ENCODE results near the gene PLAC1.

The PLAC1 gene

GRCh38 chrX:134692233-134692632, 34.0 kb upstream of the PLAC1 start:
- H2AFZ ChIP-seq (ENCODE audit: low read length): no peak overlapping the region
- no peaks in the 10 kb centered on the region for H3K27me3 ChIP-seq (ENCODE audit: insufficient read depth, low read length)
- H3K4me3 ChIP-seq (ENCODE audit: low read depth, low read length, poor library complexity, severe bottlenecking): no peak overlapping the region
- H3K4me1 ChIP-seq (ENCODE audit: insufficient read depth, low read length, severe bottlenecking): no peaks in the 10 kb centered on the region
- H3K9ac ChIP-seq (ENCODE audit: low read length): no peak overlapping the region
- no peak overlapping the region for H3K4me2 ChIP-seq (ENCODE audit: low read length)
- no peak overlapping the region for H3K27ac ChIP-seq (ENCODE audit: low read depth, low read length, poor library complexity, severe bottlenecking)
- no peaks in the 10 kb centered on the region for H3K79me2 ChIP-seq (ENCODE audit: insufficient read depth, low read length)
- no peaks in the 10 kb centered on the region for H3F3A ChIP-seq (ENCODE audit: insufficient read depth, low read length)
- H3K9me2 ChIP-seq (ENCODE audit: low read depth, low read length): no peaks in the 10 kb centered on the region
- TF ChIP-seq CTCF (IDR thresholded peaks at IDR 0.05; ENCODE audit: low read length) (no peak), EZH2 (IDR thresholded peaks at IDR 0.05; ENCODE audit: borderline replicate concordance, low read length) (no peak)
- H3K9me3 ChIP-seq (ENCODE audit: low read length): no peaks in the 10 kb centered on the region
- H3K36me3 ChIP-seq (ENCODE audit: insufficient read depth, low read length): no peaks in the 10 kb centered on the region
- H4K20me1 ChIP-seq (ENCODE audit: insufficient read depth, low read length): no peaks in the 10 kb centered on the region

DNA sequence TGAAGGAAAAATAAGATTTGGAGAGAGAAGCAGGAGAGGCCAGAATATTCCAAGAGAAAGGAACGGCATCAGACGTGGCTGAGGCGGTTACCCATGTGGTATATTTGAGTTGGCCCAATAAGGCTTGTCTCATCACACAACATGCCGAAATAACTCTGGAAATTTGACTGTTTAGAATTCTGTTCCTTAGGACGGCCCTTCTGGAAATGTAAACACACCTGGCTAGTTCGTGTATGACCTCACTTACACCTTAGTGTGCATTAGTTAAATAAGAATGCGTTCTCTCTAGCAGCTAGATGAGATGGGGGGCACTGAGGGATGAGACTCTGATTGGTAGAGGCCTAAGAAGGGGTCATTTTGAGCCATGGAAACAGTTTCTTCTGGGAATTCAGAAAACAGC, 33.2 kb upstream of the PLAC1 start:
- Histone ChIP-seq H3K9me2 (ENCODE audit: low read depth, low read length) (no peaks in the 10 kb centered on the region), H3K4me3 (ENCODE audit: low read depth, low read length, poor library complexity, severe bottlenecking) (no peak overlapping the region), H3K4me2 (ENCODE audit: low read length) (no peak overlapping the region), H3K36me3 (ENCODE audit: insufficient read depth, low read length) (no peaks in the 10 kb centered on the region), H3K9ac (ENCODE audit: low read length) (no peak overlapping the region), H3K79me2 (ENCODE audit: insufficient read depth, low read length) (no peaks in the 10 kb centered on the region), H3K27ac (ENCODE audit: low read depth, low read length, poor library complexity, severe bottlenecking) (no peak overlapping the region), H4K20me1 (ENCODE audit: insufficient read depth, low read length) (no peaks in the 10 kb centered on the region), H3K9me3 (ENCODE audit: low read length) (no peaks in the 10 kb centered on the region), H3K4me1 (ENCODE audit: insufficient read depth, low read length, severe bottlenecking) (no peaks in the 10 kb centered on the region), H2AFZ (ENCODE audit: low read length) (no peak overlapping the region), H3K27me3 (ENCODE audit: insufficient read depth, low read length) (no peaks in the 10 kb centered on the region), H3F3A (ENCODE audit: insufficient read depth, low read length) (no peaks in the 10 kb centered on the region)
- no peak for TF ChIP-seq CTCF (IDR thresholded peaks at IDR 0.05; ENCODE audit: low read length)
- TF ChIP-seq EZH2 (IDR thresholded peaks at IDR 0.05; ENCODE audit: borderline replicate concordance, low read length): no peak

DNA sequence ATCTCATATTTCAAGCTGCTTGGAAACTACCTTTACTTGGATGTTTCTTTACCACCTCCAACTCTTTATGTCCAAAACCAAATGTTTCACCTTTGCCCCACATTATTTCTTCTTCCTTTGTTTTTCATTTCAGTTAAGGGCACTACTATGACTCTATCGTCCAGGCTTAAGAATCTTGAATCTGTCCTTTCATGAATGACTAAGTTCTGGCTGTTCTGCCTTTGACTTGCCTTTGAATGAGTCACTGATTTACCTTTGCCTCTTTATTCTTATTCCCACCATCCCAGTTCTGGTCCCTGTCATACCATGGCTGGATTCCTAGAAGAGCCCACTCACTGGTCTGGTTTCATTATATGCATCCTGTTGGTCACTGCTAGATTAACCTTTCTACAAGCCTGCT, 30.6 kb upstream of the PLAC1 start:
- Histone ChIP-seq H3K9ac (ENCODE audit: low read length) (no peak overlapping the region), H2AFZ (ENCODE audit: low read length) (no peak overlapping the region), H3K4me1 (ENCODE audit: insufficient read depth, low read length, severe bottlenecking) (no peaks in the 10 kb centered on the region)

More for the DNA sequence above, 30.6 kb upstream of the PLAC1 start:
- TF ChIP-seq EZH2 (IDR thresholded peaks at IDR 0.05; ENCODE audit: borderline replicate concordance, low read length) (no peak), CTCF (IDR thresholded peaks at IDR 0.05; ENCODE audit: low read length) (no peak)
- no peak overlapping the region for H3K27ac ChIP-seq (ENCODE audit: low read depth, low read length, poor library complexity, severe bottlenecking)
- no peaks in the 10 kb centered on the region for H3K79me2 ChIP-seq (ENCODE audit: insufficient read depth, low read length)
- no peak overlapping the region for H3K4me3 ChIP-seq (ENCODE audit: low read depth, low read length, poor library complexity, severe bottlenecking)
- H3K27me3 ChIP-seq (ENCODE audit: insufficient read depth, low read length): no peaks in the 10 kb centered on the region
- H3K9me3 ChIP-seq (ENCODE audit: low read length): no peaks in the 10 kb centered on the region
- H3K36me3 ChIP-seq (ENCODE audit: insufficient read depth, low read length): no peaks in the 10 kb centered on the region
- no peak overlapping the region for H3K4me2 ChIP-seq (ENCODE audit: low read length)
- no peaks in the 10 kb centered on the region for H4K20me1 ChIP-seq (ENCODE audit: insufficient read depth, low read length)
- H3F3A ChIP-seq (ENCODE audit: insufficient read depth, low read length): no peaks in the 10 kb centered on the region
- no peaks in the 10 kb centered on the region for H3K9me2 ChIP-seq (ENCODE audit: low read depth, low read length)
